Heart left ventricle (tissue), 13 donors: ENCODE data around the gene NSFL1C.

ENCODE experiments used
- POLR2A ChIP-seq, 2 donors: fragments of 450-650 bp; IDR thresholded peaks; one replicate each; pipeline ENCODE4 v1.6.1; 2017; ENCODE audit warnings: antibody characterized with exemption in 2 of 2, mild to moderate bottlenecking in 2 of 2, moderate library complexity in 2 of 2
- TF ChIP-seq, protein P1 (sequence below), 12 donors: fragments of 200-600 bp; sonication (generic) in 4 of 12; IDR thresholded peaks; one replicate each; pipeline versions ENCODE4 v1.5.0 to v1.8.0; 2018 to 2022; ENCODE audit warnings: antibody characterized with exemption in 12 of 12, mild to moderate bottlenecking in 5 of 12
- donor health status: ischemic (EF 13 %, LVEDD 7.1; RV severe dilation, severe dysfunction).
- donor health status: DM: no; HTN: yes; CAD: no.
- donor health status: DM: no; HTN: no; CAD: no.
- donor health status: ischemic (EF 25% LVEDD 6.9; RV normal size, moderate dysfunction).
- donor health status: ischemic (EF 25% LVEDD 5.7; RV mildly dilated, moderate dysfunction).
- donor health status: ischemic (EF 35%, LVEDD 5.7; RV mildly dilated, moderate dysfunction).
- donor health status: nonischemic (EF 11% LVEDD 7.7; RV severe dilation, severe dysfunction).
- donor health status: DM: yes; HTN: yes; CAD: no.
- donor health status: PGD.
- donor health status: ischemic (EF 29% LVEDD 5.4; RV normal size, mild dysfunction).
- donor health status: nonischemic (EF 23%, LVEDD 6.1; RV moderate dilation, normal function).

DNA sequence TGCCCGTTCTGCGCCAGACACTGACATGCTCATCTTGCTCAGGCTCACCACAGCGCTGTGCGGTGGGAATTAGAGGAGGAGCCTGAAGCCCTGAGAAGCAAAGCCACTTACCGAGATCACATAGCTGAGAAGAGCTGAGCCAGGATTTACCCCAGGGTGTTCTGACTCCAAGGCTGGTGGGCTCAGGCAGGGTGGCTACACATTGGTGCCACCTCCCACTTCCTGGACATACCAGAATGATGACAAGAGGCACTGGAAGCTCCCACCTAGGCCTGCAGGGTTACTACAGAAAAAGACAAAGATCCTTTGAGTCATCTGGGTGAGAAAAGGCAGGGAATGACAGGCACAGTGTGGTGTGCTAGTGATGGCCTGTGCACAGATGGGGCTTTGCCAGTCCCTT, 49.4 kb downstream of the NSFL1C start:
- TF ChIP-seq, protein P1, sequence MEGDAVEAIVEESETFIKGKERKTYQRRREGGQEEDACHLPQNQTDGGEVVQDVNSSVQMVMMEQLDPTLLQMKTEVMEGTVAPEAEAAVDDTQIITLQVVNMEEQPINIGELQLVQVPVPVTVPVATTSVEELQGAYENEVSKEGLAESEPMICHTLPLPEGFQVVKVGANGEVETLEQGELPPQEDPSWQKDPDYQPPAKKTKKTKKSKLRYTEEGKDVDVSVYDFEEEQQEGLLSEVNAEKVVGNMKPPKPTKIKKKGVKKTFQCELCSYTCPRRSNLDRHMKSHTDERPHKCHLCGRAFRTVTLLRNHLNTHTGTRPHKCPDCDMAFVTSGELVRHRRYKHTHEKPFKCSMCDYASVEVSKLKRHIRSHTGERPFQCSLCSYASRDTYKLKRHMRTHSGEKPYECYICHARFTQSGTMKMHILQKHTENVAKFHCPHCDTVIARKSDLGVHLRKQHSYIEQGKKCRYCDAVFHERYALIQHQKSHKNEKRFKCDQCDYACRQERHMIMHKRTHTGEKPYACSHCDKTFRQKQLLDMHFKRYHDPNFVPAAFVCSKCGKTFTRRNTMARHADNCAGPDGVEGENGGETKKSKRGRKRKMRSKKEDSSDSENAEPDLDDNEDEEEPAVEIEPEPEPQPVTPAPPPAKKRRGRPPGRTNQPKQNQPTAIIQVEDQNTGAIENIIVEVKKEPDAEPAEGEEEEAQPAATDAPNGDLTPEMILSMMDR (IDR thresholded peaks at IDR 0.05) = no peak
- TF ChIP-seq POLR2A (IDR thresholded peaks at IDR 0.05) = no peak
